ENCODE data around the gene KMT2B.
A peak's percentile ranks its signal among the peaks of the same experiment; 100 is the strongest.

Gene KMT2B

DNA sequence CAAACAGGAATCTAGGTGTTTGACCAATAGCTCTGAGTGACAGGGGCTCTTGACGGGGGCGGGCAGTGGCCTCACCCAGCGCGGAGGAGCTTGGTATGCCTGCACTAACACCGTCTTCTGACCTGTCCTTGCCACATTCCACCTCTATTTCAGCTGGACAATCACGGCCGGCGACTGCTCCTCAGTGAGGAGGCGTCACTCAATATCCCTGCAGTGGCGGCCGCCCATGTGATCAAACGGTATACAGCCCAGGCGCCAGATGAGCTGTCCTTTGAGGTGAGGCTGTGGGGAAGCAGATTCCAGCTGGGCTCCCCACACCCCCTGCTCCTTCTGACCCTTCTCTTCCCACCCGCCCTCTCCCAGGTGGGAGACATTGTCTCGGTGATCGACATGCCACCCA is 62.3 kb downstream of the KMT2B start:
- Histone ChIP-seq H2BK120ac (ENCODE audit: low read depth, low read length) (no peak overlapping the region), H3K56ac (ENCODE audit: low read length) (no peak overlapping the region), H3K36me3 (ENCODE audit: control insufficient read depth, insufficient read depth, low read length) (no peaks in the 10 kb centered on the region)

DNA sequence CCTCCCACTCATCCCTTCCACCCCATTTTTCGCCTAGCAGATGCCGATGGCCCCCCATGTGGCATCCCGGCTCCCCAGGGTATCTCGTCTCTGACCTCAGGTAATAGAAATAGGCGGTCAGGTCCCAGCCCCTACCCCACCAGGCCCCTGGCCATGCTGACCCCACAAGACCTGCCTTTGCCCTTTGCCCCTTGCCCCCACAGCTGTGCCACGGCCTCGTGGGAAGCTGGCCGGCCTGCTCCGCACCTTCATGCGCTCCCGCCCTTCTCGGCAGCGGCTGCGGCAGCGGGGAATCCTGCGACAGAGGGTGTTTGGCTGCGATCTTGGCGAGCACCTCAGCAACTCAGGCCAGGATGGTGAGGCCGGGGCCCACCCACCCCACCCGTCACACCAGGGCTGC is 62.9 kb downstream of the KMT2B start:
- Histone ChIP-seq H3K4me1 (ENCODE audit: control insufficient read depth, low read depth, low read length) (peaks cover 8% of the 10 kb centered on the region), H3K18ac (ENCODE audit: low read length) (no peak overlapping the region), H3K23ac (ENCODE audit: low read length) (no peak overlapping the region), H2BK5ac (ENCODE audit: low read length) (no peak overlapping the region), H3K79me2 (ENCODE audit: control insufficient read depth, insufficient read depth, low read length) (no peaks in the 10 kb centered on the region), H3K27me3 (ENCODE audit: insufficient read depth, low read length, poor library complexity) (no peaks in the 10 kb centered on the region), H3K79me1 (ENCODE audit: low read length) (no peaks in the 10 kb centered on the region), H4K5ac (ENCODE audit: low read length) (no peak overlapping the region), H3K56ac (ENCODE audit: low read length) (no peak overlapping the region), H3K4me2 (ENCODE audit: low read length) (no peak overlapping the region), H2BK120ac (ENCODE audit: low read depth, low read length) (no peak overlapping the region), H3K27ac (ENCODE audit: low read depth, low read length) (no peak overlapping the region), H3K9ac (ENCODE audit: low read length) (no peak overlapping the region), H3K4me3 (ENCODE audit: low read length) (no peak overlapping the region), H4K8ac (ENCODE audit: low read depth, low read length) (no peak overlapping the region), H2AK5ac (ENCODE audit: low read length) (no peak overlapping the region), H3K36me3 (ENCODE audit: control insufficient read depth, insufficient read depth, low read length) (no peaks in the 10 kb centered on the region), H2BK15ac (replicated peaks; ENCODE audit: low read depth) (no peak overlapping the region), H3K4ac (ENCODE audit: low read depth, low read length) (no peak overlapping the region)
- no peak for DNase-seq
- no CpG with 5 or more reads among the region's 20 CpGs for WGBS (ENCODE audit: extremely low coverage, insufficient coverage, low lambda C conversion rate)

More for the DNA sequence above, 62.3 kb downstream of the KMT2B start:
- Histone ChIP-seq H3K27ac (ENCODE audit: low read depth, low read length) (no peak overlapping the region), H2BK5ac (ENCODE audit: low read length) (no peak overlapping the region), H3K23ac (ENCODE audit: low read length) (no peak overlapping the region), H3K79me1 (ENCODE audit: low read length) (no peaks in the 10 kb centered on the region), H3K4me3 (ENCODE audit: low read length) (no peak overlapping the region), H3K18ac (ENCODE audit: low read length) (no peak overlapping the region), H3K4ac (ENCODE audit: low read depth, low read length) (no peak overlapping the region), H3K79me2 (ENCODE audit: control insufficient read depth, insufficient read depth, low read length) (no peaks in the 10 kb centered on the region), H3K4me1 (ENCODE audit: control insufficient read depth, low read depth, low read length) (peaks cover 8% of the 10 kb centered on the region), H2AK5ac (ENCODE audit: low read length) (no peak overlapping the region), H3K27me3 (ENCODE audit: insufficient read depth, low read length, poor library complexity) (no peaks in the 10 kb centered on the region), H3K9ac (ENCODE audit: low read length) (no peak overlapping the region), H2BK15ac (replicated peaks; ENCODE audit: low read depth) (no peak overlapping the region), H4K8ac (ENCODE audit: low read depth, low read length) (no peak overlapping the region), H4K5ac (ENCODE audit: low read length) (no peak overlapping the region), H3K4me2 (ENCODE audit: low read length) (no peak overlapping the region)
- no CpG with 5 or more reads among the region's 16 CpGs for WGBS (ENCODE audit: extremely low coverage, insufficient coverage, low lambda C conversion rate)
- DNase-seq, result no peak

DNA sequence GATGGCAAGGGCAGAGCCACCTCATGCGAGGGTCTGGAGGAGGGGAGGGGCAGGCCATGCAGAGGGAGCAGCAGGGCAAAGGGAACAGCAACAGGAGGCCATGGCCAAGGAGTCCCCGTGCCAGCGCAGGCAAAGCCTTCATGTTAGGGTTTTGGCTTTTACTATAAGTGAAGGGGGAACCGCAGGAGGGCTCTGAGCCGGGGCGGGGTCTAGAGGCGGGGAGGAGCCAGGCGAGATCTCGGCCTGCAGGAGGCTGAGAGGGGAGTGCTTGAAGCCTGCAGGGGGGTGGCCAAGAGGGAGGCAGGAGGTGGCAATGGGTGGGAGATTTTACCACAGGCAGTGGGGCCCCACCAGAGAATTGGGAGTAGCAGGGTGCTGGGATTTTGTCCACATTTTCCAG is 63.8 kb downstream of the KMT2B start:
- Histone ChIP-seq H3K79me1 (ENCODE audit: low read length) (no peaks in the 10 kb centered on the region), H3K27ac (ENCODE audit: low read depth, low read length) (no peak overlapping the region), H3K56ac (ENCODE audit: low read length) (no peak overlapping the region), H3K23ac (ENCODE audit: low read length) (no peak overlapping the region), H3K4ac (ENCODE audit: low read depth, low read length) (no peak overlapping the region), H2BK15ac (replicated peaks; ENCODE audit: low read depth) (no peak overlapping the region), H4K5ac (ENCODE audit: low read length) (no peak overlapping the region), H3K18ac (ENCODE audit: low read length) (no peak overlapping the region), H3K4me1 (ENCODE audit: control insufficient read depth, low read depth, low read length) (peaks cover 5% of the 10 kb centered on the region), H4K8ac (ENCODE audit: low read depth, low read length) (no peak overlapping the region), H3K27me3 (ENCODE audit: insufficient read depth, low read length, poor library complexity) (no peaks in the 10 kb centered on the region), H2BK120ac (ENCODE audit: low read depth, low read length) (no peak overlapping the region), H3K9ac (ENCODE audit: low read length) (no peak overlapping the region), H3K4me2 (ENCODE audit: low read length) (no peak overlapping the region), H3K4me3 (ENCODE audit: low read length) (no peak overlapping the region), H2AK5ac (ENCODE audit: low read length) (no peak overlapping the region), H3K79me2 (ENCODE audit: control insufficient read depth, insufficient read depth, low read length) (no peaks in the 10 kb centered on the region), H2BK5ac (ENCODE audit: low read length) (no peak overlapping the region), H3K36me3 (ENCODE audit: control insufficient read depth, insufficient read depth, low read length) (no peaks in the 10 kb centered on the region)
- WGBS (ENCODE audit: extremely low coverage, insufficient coverage, low lambda C conversion rate), result no CpG with 5 or more reads among the region's 9 CpGs
- DNase-seq, result no peak

DNA sequence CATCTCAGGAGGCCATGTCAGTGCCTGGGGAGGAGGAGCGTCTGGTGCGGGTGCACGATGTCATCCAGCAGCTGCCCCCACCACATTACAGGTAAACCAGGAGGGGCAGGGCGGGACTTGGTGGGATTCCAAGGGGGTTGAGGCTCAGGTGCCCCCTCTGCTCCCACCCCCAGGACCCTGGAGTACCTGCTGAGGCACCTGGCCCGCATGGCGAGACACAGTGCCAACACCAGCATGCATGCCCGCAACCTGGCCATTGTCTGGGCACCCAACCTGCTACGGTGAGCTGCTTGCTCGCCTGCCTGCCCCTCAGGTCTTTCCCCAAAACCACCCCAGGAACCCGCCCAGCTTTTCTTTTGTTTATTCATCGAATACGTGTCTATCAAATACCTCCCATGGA is 64.8 kb downstream of the KMT2B start:
- H2BK120ac ChIP-seq (ENCODE audit: low read depth, low read length), result no peak overlapping the region
- H2BK15ac ChIP-seq (replicated peaks; ENCODE audit: low read depth), result no peak overlapping the region
- H3K4me1 ChIP-seq (ENCODE audit: control insufficient read depth, low read depth, low read length), result no peaks in the 10 kb centered on the region
- H3K36me3 ChIP-seq (ENCODE audit: control insufficient read depth, insufficient read depth, low read length), result no peaks in the 10 kb centered on the region
- no peaks in the 10 kb centered on the region for H3K79me1 ChIP-seq (ENCODE audit: low read length)
- no peak overlapping the region for H4K5ac ChIP-seq (ENCODE audit: low read length)
- no peak overlapping the region for H4K8ac ChIP-seq (ENCODE audit: low read depth, low read length)
- no peak overlapping the region for H3K4me2 ChIP-seq (ENCODE audit: low read length)
- H3K79me2 ChIP-seq (ENCODE audit: control insufficient read depth, insufficient read depth, low read length), result no peaks in the 10 kb centered on the region
- H3K23ac ChIP-seq (ENCODE audit: low read length), result no peak overlapping the region
- H3K9ac ChIP-seq (ENCODE audit: low read length), result no peak overlapping the region
- H2AK5ac ChIP-seq (ENCODE audit: low read length), result no peak overlapping the region
- H3K4ac ChIP-seq (ENCODE audit: low read depth, low read length), result no peak overlapping the region
- no peak overlapping the region for H3K4me3 ChIP-seq (ENCODE audit: low read length)
- H2BK5ac ChIP-seq (ENCODE audit: low read length), result no peak overlapping the region
- WGBS (ENCODE audit: extremely low coverage, insufficient coverage, low lambda C conversion rate), result no CpG with 5 or more reads among the region's 12 CpGs
- no peaks in the 10 kb centered on the region for H3K27me3 ChIP-seq (ENCODE audit: insufficient read depth, low read length, poor library complexity)
- H3K56ac ChIP-seq (ENCODE audit: low read length), result no peak overlapping the region
- H3K27ac ChIP-seq (ENCODE audit: low read depth, low read length), result no peak overlapping the region
- no peak overlapping the region for H3K18ac ChIP-seq (ENCODE audit: low read length)
- no peak for DNase-seq

DNA sequence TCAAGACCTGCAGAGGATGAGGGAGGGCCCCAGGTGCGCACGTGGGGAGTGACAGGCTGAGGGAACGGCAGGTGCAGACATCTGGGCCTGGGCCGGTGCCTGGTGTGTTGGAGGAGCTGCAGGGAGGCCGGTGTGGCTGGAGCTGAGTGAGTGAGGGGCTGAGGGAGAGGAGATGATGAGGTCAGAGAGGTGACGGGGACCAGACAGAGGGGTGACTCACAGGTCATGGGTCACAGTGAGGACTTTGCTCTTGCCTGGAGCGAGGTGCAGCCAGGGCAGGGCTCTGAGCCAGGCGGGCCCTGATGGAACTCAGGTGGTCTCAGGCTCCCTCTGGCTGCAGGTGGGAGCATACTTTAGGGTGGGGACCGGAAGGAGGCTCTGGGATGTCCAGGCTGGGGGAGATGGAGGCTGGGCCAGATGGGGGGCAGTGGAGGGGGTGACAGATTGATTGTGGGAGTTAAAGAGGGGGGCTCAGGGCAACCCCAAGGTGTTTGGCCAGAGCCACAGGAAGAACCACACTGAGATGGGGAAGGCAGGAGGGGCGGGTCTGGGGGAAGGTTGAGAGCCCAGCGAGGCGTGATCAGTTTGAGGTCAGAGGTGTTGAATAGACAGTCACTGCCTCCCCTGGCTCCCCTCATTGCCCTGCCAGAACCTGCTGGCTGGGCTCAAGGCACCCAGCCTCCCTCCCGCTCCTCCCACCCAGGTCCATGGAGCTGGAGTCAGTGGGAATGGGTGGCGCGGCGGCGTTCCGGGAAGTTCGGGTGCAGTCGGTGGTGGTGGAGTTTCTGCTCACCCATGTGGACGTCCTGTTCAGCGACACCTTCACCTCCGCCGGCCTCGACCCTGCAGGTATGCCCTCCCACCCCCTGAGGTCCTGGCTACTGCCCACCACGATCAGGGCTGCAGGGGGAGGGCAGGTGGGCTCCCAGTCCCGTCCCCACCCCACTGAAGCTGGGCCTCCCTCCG is 65.9 kb downstream of the KMT2B start:
- no peaks in the 10 kb centered on the region for H3K79me1 ChIP-seq (ENCODE audit: low read length)
- peak overlapping the region; percentile 81 for H3K56ac ChIP-seq (ENCODE audit: low read length)
- WGBS (ENCODE audit: extremely low coverage, insufficient coverage, low lambda C conversion rate), result no CpG with 5 or more reads among the region's 28 CpGs
- peak overlapping the region; percentile 56 for H3K4me2 ChIP-seq (ENCODE audit: low read length)
- H3K36me3 ChIP-seq (ENCODE audit: control insufficient read depth, insufficient read depth, low read length), result no peaks in the 10 kb centered on the region
- no peak overlapping the region for H3K18ac ChIP-seq (ENCODE audit: low read length)
- no peaks in the 10 kb centered on the region for H3K4me1 ChIP-seq (ENCODE audit: control insufficient read depth, low read depth, low read length)
- H2BK120ac ChIP-seq (ENCODE audit: low read depth, low read length), result no peak overlapping the region
- no peak overlapping the region for H4K5ac ChIP-seq (ENCODE audit: low read length)
- H2AK5ac ChIP-seq (ENCODE audit: low read length), result no peak overlapping the region
- no peak overlapping the region for H3K4ac ChIP-seq (ENCODE audit: low read depth, low read length)
- H3K79me2 ChIP-seq (ENCODE audit: control insufficient read depth, insufficient read depth, low read length), result no peaks in the 10 kb centered on the region
- H3K4me3 ChIP-seq (ENCODE audit: low read length), result no peak overlapping the region
- H3K23ac ChIP-seq (ENCODE audit: low read length), result no peak overlapping the region
- peak overlapping the region; percentile 61 for H3K9ac ChIP-seq (ENCODE audit: low read length)
- H2BK5ac ChIP-seq (ENCODE audit: low read length), result no peak overlapping the region
- peak; percentile 50 for DNase-seq
- H3K27ac ChIP-seq (ENCODE audit: low read depth, low read length), result no peak overlapping the region
- H2BK15ac ChIP-seq (replicated peaks; ENCODE audit: low read depth), result no peak overlapping the region
- H3K27me3 ChIP-seq (ENCODE audit: insufficient read depth, low read length, poor library complexity), result no peaks in the 10 kb centered on the region
- no peak overlapping the region for H4K8ac ChIP-seq (ENCODE audit: low read depth, low read length)

Measured in mesendoderm (in vitro differentiated cells).